HG02763 (cell line): ENCODE measurements around the gene PSMD8.
A peak's percentile ranks its signal among the peaks of the same experiment; 100 is the strongest.
"Not testable (repeated sequence)": the region's sequence is repeated elsewhere in the genome, so short reads cannot be mapped to it uniquely, and the experiment has no call there.

Experiments used
- ATAC-seq: cut with Tn5 transposase; IDR thresholded peaks from one replicate; pipeline ENCODE4 v1.9.1; 2021; ENCODE audit warnings: mild to moderate bottlenecking, moderate library complexity; ENCODE audit not compliant: unreplicated experiment

Gene PSMD8

GRCh38 chr19:38374332-38375097, at the start of gene PSMD8:
Gene PSMD8 (plus strand): TSS chr19:38374571. CDS start chr19:38374602, 31 bp downstream.
- peak; percentile 93 for ATAC-seq

- no peak for ATAC-seq
These were observed 47.8 kb upstream of the PSMD8 start for GRCh38 chr19:38326591-38326990.

- no peak for ATAC-seq
These were observed 44.7 kb upstream of the PSMD8 start for GRCh38 chr19:38329651-38330050.

- no peak for ATAC-seq
These were observed 42.6 kb upstream of the PSMD8 start for GRCh38 chr19:38331728-38332127.

GRCh38 chr19:38333245-38333644, 41.1 kb upstream of the PSMD8 start:
- ATAC-seq: no peak

GRCh38 chr19:38335949-38336637, 38.3 kb upstream of the PSMD8 start:
- ATAC-seq: peak; percentile 73

- ATAC-seq: peak; percentile 40
These were observed 37.6 kb upstream of the PSMD8 start for GRCh38 chr19:38336638-38337359.

GRCh38 chr19:38337360-38337653, 37.1 kb upstream of the PSMD8 start:
- no peak for ATAC-seq

GRCh38 chr19:38339011-38339410, 35.4 kb upstream of the PSMD8 start:
- not testable (repeated sequence) for ATAC-seq

GRCh38 chr19:38340927-38341326, 33.4 kb upstream of the PSMD8 start:
- no peak for ATAC-seq

- ATAC-seq: no peak
These were observed 27.5 kb upstream of the PSMD8 start for GRCh38 chr19:38346837-38347236.

- ATAC-seq: no peak
These were observed 23.5 kb upstream of the PSMD8 start for GRCh38 chr19:38350883-38351282.

GRCh38 chr19:38351865-38352395, 22.4 kb upstream of the PSMD8 start:
- ATAC-seq: no peak

- no peak for ATAC-seq
These were observed 21.8 kb upstream of the PSMD8 start for GRCh38 chr19:38352611-38353010.

GRCh38 chr19:38355728-38356725, 18.3 kb upstream of the PSMD8 start:
- ATAC-seq: no peak

GRCh38 chr19:38358071-38358470, 16.3 kb upstream of the PSMD8 start:
- ATAC-seq: no peak

GRCh38 chr19:38359242-38360021, 14.9 kb upstream of the PSMD8 start:
- no peak for ATAC-seq

- no peak for ATAC-seq
These were observed 14.0 kb upstream of the PSMD8 start for GRCh38 chr19:38360351-38360750.

- no peak for ATAC-seq
These were observed 13.3 kb upstream of the PSMD8 start for GRCh38 chr19:38360839-38361631.
